HK-2 (cell line): ENCODE measurements around the gene FAM90A26.
"Not testable (repeated sequence)": the region's sequence is repeated elsewhere in the genome, so short reads cannot be mapped to it uniquely, and the experiment has no call there.

Experiments used
- DNase-seq: peaks from one replicate; pipeline ENCODE4 v3.0.0-alpha.2; 2018; ENCODE audit not compliant: unreplicated experiment

FAM90A26 gene

GRCh38 chr4:9169791-9170459, at the start of gene FAM90A26:
Gene FAM90A26 (plus strand): TSS chr4:9170409. CDS start chr4:9173173, 2,764 bp downstream.
- not testable (repeated sequence) for DNase-seq

GRCh38 chr4:9122711-9123110, 47.5 kb upstream of the FAM90A26 start:
- DNase-seq, result not testable (repeated sequence)

GRCh38 chr4:9123572-9124007, 46.6 kb upstream of the FAM90A26 start:
- peak; percentile 49 for DNase-seq

- DNase-seq, result not testable (repeated sequence)
Observed at GRCh38 chr4:9125601-9126161, 44.5 kb upstream of the FAM90A26 start.

GRCh38 chr4:9131420-9131819, 38.8 kb upstream of the FAM90A26 start:
- peak; percentile 29 for DNase-seq

- DNase-seq, result not testable (repeated sequence)
Observed at GRCh38 chr4:9132849-9133248, 37.4 kb upstream of the FAM90A26 start.

- not testable (repeated sequence) for DNase-seq
Observed at GRCh38 chr4:9134011-9134410, 36.2 kb upstream of the FAM90A26 start.

GRCh38 chr4:9134556-9134955, 35.7 kb upstream of the FAM90A26 start:
- not testable (repeated sequence) for DNase-seq

- not testable (repeated sequence) for DNase-seq
Observed at GRCh38 chr4:9141050-9141449, 29.2 kb upstream of the FAM90A26 start.

- not testable (repeated sequence) for DNase-seq
Observed at GRCh38 chr4:9142786-9143185, 27.4 kb upstream of the FAM90A26 start.

- no peak for DNase-seq
Observed at GRCh38 chr4:9143421-9144080, 26.7 kb upstream of the FAM90A26 start.

- DNase-seq, result no peak
Observed at GRCh38 chr4:9146967-9147366, 23.2 kb upstream of the FAM90A26 start.

- DNase-seq, result not testable (repeated sequence)
Observed at GRCh38 chr4:9147368-9147767, 22.8 kb upstream of the FAM90A26 start.

GRCh38 chr4:9148611-9149409, 21.4 kb upstream of the FAM90A26 start:
- DNase-seq, result not testable (repeated sequence)

GRCh38 chr4:9151809-9152179, 18.4 kb upstream of the FAM90A26 start:
- peak; percentile 27 for DNase-seq

GRCh38 chr4:9152180-9153007, 17.8 kb upstream of the FAM90A26 start:
- DNase-seq, result peak; percentile 94

GRCh38 chr4:9153008-9153570, 17.1 kb upstream of the FAM90A26 start:
- peak; percentile 100 for DNase-seq

GRCh38 chr4:9153571-9154157, 16.5 kb upstream of the FAM90A26 start:
- peak; percentile 49 for DNase-seq

- DNase-seq, result not testable (repeated sequence)
Observed at GRCh38 chr4:9155101-9155886, 14.9 kb upstream of the FAM90A26 start.

- DNase-seq, result not testable (repeated sequence)
Observed at GRCh38 chr4:9158392-9158791, 11.8 kb upstream of the FAM90A26 start.
